OCI-LY1 (cell line): Measurements from ENCODE around the gene SMYD1.
A peak's percentile ranks its signal among the peaks of the same experiment; 100 is the strongest.

Experiments
- H2AFZ ChIP-seq: fragments of 200-600 bp; sonication (generic), shearing (Covaris generic); 2 replicates; pipeline ENCODE4 v1.6.0; 2014; ENCODE audit warnings: antibody characterized with exemption, mild to moderate bottlenecking, low read length
- H3F3A ChIP-seq: fragments of 200-600 bp; sonication (generic), shearing (Covaris generic); 2 replicates; pipeline ENCODE4 v1.6.0; 2014; ENCODE audit warnings: mild to moderate bottlenecking, antibody characterized with exemption, low read length, moderate library complexity; ENCODE audit not compliant: insufficient read depth
- H3K27ac ChIP-seq: fragments of 200-600 bp; sonication (generic); 2 replicates; pipeline ENCODE4 v1.5.1; 2014; ENCODE audit warnings: low read length, mixed run types, mild to moderate bottlenecking, low read depth; ENCODE audit not compliant: poor library complexity, severe bottlenecking
- H3K27me3 ChIP-seq: fragments of 200-600 bp; sonication (generic); 2 replicates; pipeline ENCODE4 v1.6.0; 2014; ENCODE audit warnings: antibody characterized with exemption, mild to moderate bottlenecking, low read length, moderate library complexity; ENCODE audit not compliant: insufficient read depth
- H3K36me3 ChIP-seq: fragments of 200-600 bp; sonication (generic); 2 replicates; pipeline ENCODE4 v1.6.1; 2014; ENCODE audit warnings: mild to moderate bottlenecking, antibody characterized with exemption, low read length, moderate library complexity, mixed read lengths; ENCODE audit not compliant: insufficient read depth
- H3K4me1 ChIP-seq: fragments of 200-600 bp; sonication (generic); 2 replicates; pipeline ENCODE4 v1.5.1; 2014; ENCODE audit warnings: mild to moderate bottlenecking, low read length, moderate library complexity; ENCODE audit not compliant: insufficient read depth, severe bottlenecking
- H3K4me2 ChIP-seq: fragments of 200-600 bp; sonication (generic), shearing (Covaris generic); 2 replicates; pipeline ENCODE4 v1.6.1; 2014; ENCODE audit warnings: low read length
- H3K4me3 ChIP-seq: fragments of 200-600 bp; sonication (generic); 2 replicates; pipeline ENCODE4 v1.5.1; 2014; ENCODE audit warnings: low read length, low read depth, mild to moderate bottlenecking, mixed read lengths; ENCODE audit not compliant: poor library complexity, severe bottlenecking
- H3K79me2 ChIP-seq: fragments of 200-600 bp; shearing (Covaris generic); 2 replicates; pipeline ENCODE4 v1.6.1; 2016; ENCODE audit warnings: mixed run types, low read length, mixed read lengths; ENCODE audit not compliant: insufficient read depth
- H3K9ac ChIP-seq: fragments of 200-600 bp; sonication (generic), shearing (Covaris generic); 2 replicates; pipeline ENCODE4 v1.6.1; 2014; ENCODE audit warnings: mild to moderate bottlenecking, low read length, mixed read lengths
- H3K9me2 ChIP-seq: fragments of 200-600 bp; sonication (generic), shearing (Covaris generic); 2 replicates; pipeline ENCODE4 v1.6.1; 2014; ENCODE audit warnings: low read depth, mild to moderate bottlenecking, low read length, mixed read lengths
- H3K9me3 ChIP-seq: fragments of 200-600 bp; shearing (Covaris generic); 2 replicates; pipeline ENCODE4 v1.6.1; 2014; ENCODE audit warnings: low read length, mixed read lengths
- H4K20me1 ChIP-seq: fragments of 200-600 bp; sonication (generic), shearing (Covaris generic); 2 replicates; pipeline ENCODE4 v1.6.0; 2016; ENCODE audit warnings: mild to moderate bottlenecking, low read length; ENCODE audit not compliant: insufficient read depth
- CTCF ChIP-seq: fragments of 200-600 bp; sonication (generic), shearing (Covaris generic); IDR thresholded peaks from 2 replicates; pipeline ENCODE4 v1.5.1; 2017; ENCODE audit warnings: mild to moderate bottlenecking, antibody characterized with exemption, low read length, moderate library complexity, mixed read lengths
- EZH2 ChIP-seq: fragments of 200-600 bp; sonication (generic), shearing (Covaris generic); IDR thresholded peaks from 2 replicates; pipeline ENCODE4 v1.8.0; 2017; ENCODE audit warnings: borderline replicate concordance, mixed run types, mild to moderate bottlenecking, antibody characterized with exemption, low read length, moderate library complexity, mixed read lengths

SMYD1 gene

DNA sequence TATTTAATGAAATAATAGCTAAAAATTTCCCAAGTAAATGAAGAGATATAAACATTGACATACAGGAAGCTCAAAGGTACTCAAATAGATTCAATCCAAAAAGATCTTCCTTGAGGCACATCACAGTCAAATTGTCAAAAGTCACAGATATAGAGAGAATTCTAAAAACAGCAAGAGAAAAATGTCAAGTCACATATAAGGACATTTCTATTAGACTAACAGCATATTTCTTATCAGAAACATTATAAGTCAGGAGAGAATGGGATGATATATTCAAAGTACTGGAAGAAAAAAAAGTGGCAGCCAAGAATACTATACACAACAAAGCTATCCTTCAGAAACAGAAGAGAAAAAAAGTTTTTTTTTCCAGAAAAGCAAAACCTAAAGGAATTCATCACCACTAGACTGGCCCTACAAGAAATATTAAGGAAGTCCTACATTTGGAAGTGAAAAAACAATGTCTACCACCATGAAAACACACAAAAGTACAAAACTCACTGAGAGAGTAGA lies 81.4 kb downstream of the SMYD1 start:
- Histone ChIP-seq H4K20me1 (no peaks in the 10 kb centered on the region), H3K36me3 (no peaks in the 10 kb centered on the region), H2AFZ (no peak overlapping the region), H3K4me1 (no peaks in the 10 kb centered on the region), H3K27me3 (no peaks in the 10 kb centered on the region), H3K9me3 (peaks cover 6% of the 10 kb centered on the region), H3K4me2 (no peak overlapping the region), H3K4me3 (no peak overlapping the region), H3K9ac (no peak overlapping the region), H3K9me2 (no peaks in the 10 kb centered on the region), H3F3A (no peaks in the 10 kb centered on the region), H3K27ac (no peak overlapping the region), H3K79me2 (no peaks in the 10 kb centered on the region)
- no peak for TF ChIP-seq CTCF
- TF ChIP-seq EZH2 = no peak

DNA sequence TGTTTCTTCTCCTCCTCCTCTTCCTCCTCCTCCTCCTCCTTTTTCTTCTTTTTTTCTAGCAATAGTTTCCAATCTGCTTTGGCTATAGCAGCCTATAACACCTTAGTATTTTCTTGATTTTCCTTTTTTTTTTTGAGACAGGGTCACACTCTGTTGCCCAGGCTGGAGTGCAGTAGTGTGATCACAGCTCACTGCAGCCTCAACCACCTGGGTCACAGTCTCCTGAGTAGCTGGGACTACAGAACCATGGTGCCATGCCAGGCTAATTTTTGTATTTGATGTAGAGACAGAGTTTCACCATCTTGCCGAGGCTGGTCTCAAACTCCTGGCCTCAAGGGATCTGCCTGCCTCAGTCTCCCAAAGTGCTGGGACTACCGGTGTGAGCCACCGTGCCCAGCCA lies 91.9 kb downstream of the SMYD1 start:
- Histone ChIP-seq H3K27ac (no peak overlapping the region), H3F3A (no peaks in the 10 kb centered on the region), H3K36me3 (no peaks in the 10 kb centered on the region), H3K4me2 (no peak overlapping the region), H3K9me3 (no peaks in the 10 kb centered on the region), H3K27me3 (no peaks in the 10 kb centered on the region), H3K4me1 (no peaks in the 10 kb centered on the region), H3K9me2 (no peaks in the 10 kb centered on the region), H3K79me2 (no peaks in the 10 kb centered on the region), H2AFZ (no peak overlapping the region), H3K9ac (no peak overlapping the region), H4K20me1 (no peaks in the 10 kb centered on the region), H3K4me3 (no peak overlapping the region)
- no peak for TF ChIP-seq CTCF
- TF ChIP-seq EZH2 = no peak

- no peak overlapping the region for H3K4me2 ChIP-seq
- no peaks in the 10 kb centered on the region for H3K27me3 ChIP-seq
- no peaks in the 10 kb centered on the region for H3K4me1 ChIP-seq
- H3F3A ChIP-seq = no peaks in the 10 kb centered on the region
- no peaks in the 10 kb centered on the region for H3K9me2 ChIP-seq
- no peak overlapping the region for H2AFZ ChIP-seq
- no peak overlapping the region for H3K4me3 ChIP-seq
- TF ChIP-seq EZH2 (no peak), CTCF (peak; percentile 90)
- H3K79me2 ChIP-seq = no peaks in the 10 kb centered on the region
- H3K27ac ChIP-seq = no peak overlapping the region
- H4K20me1 ChIP-seq = no peaks in the 10 kb centered on the region
- H3K9ac ChIP-seq = no peak overlapping the region
- no peaks in the 10 kb centered on the region for H3K36me3 ChIP-seq
- H3K9me3 ChIP-seq = no peaks in the 10 kb centered on the region
These were observed 92.4 kb downstream of the SMYD1 start for GRCh38 chr2:88159955-88160415.
